SH-SY5Y (cell line): Measurements from ENCODE around the gene COL19A1.

Source experiments
- GATA2 ChIP-seq: IDR thresholded peaks from 2 replicates; pipeline ENCODE4 v1.6.1; 2011; ENCODE audit warnings: mild to moderate bottlenecking, low read depth, low read length
- GATA3 ChIP-seq: IDR thresholded peaks from 2 replicates; pipeline ENCODE4 v1.6.1; 2011; ENCODE audit warnings: low read depth, mild to moderate bottlenecking, low read length, moderate library complexity

DNA sequence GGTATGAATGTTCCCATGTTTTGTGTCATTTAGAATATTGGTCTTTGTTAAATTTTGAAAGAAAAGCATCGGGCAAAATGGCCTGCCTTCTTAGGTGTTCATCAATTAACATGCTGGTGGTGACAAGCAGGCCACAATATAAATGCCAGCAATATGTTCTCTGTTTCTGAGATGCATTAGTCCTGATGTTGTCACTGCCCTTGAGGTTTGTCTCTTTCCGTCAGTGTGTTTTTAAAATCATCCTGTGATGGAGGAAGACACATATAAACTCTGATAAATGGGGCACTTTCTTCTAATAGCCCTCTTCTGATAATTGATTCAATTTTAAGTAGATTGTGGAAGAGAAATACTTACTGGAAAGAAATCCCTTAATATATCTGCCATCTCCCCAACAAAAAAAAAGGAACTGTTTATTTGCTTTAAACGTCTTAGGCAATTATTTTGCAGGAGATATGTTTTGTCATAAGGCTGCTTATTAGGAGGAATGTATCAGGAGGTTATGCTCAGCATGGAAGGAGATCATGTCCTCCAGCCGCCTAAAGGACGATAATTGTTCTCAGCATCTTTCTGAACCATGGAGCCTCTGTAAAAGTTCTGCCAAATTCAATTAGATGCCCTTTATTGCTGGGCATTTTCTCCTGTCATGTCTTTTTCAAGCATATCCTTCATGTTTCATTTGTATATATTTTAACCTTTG is 302.5 kb downstream of the COL19A1 start:
- no peak for TF ChIP-seq GATA3
- TF ChIP-seq GATA2 = no peak
